Activated CD8-positive, alpha-beta T cell treated with anti-CD3 and anti-CD28 coated beads for 36 hours (primary cell): ENCODE results near the gene YPEL2. TPM values are rescaled to one million over a fixed set of nuclear protein-coding genes. Genes with fewer than 3 reads are reported as not detected.

Experiments
- ATAC-seq: fragments of 200-7000 bp; cut with Tn5 transposase; one replicate; pipeline ENCODE4 v1.10.0; 2021; ENCODE audit warnings: mild to moderate bottlenecking, moderate library complexity
- CTCF ChIA-PET: fragments of 350-600 bp; sonication (Branson Sonifier 250); formaldehyde crosslinking; loops from one replicate; lab custom pipeline; 2021; ENCODE audit warnings: antibody characterized with exemption; lab: Charles Lee
- POLR2A ChIA-PET: fragments of 350-600 bp; sonication (Branson Sonifier 250); formaldehyde crosslinking; loops from one replicate; lab custom pipeline; 2021; ENCODE audit warnings: antibody characterized with exemption; lab: Charles Lee
- DNase-seq: peaks from one replicate; pipeline ENCODE4 v3.0.0-alpha.2; 2020
- H3K27ac Mint-ChIP-seq: one replicate; pipeline ENCODE4 v1.8.0; 2021; ENCODE audit warnings: mild to moderate bottlenecking, mixed read lengths
- H3K27me3 Mint-ChIP-seq: one replicate; pipeline ENCODE4 v1.8.0; 2021; ENCODE audit warnings: mixed read lengths
- H3K36me3 Mint-ChIP-seq: one replicate; pipeline ENCODE4 v1.8.0; 2021; ENCODE audit warnings: low read depth, mixed read lengths
- H3K4me1 Mint-ChIP-seq: one replicate; pipeline ENCODE4 v1.8.0; 2021; ENCODE audit warnings: low read depth, mixed read lengths
- H3K4me3 Mint-ChIP-seq: one replicate; pipeline ENCODE4 v1.8.0; 2021; ENCODE audit warnings: mild to moderate bottlenecking, moderate library complexity, mixed read lengths
- H3K9me3 Mint-ChIP-seq: one replicate; pipeline ENCODE4 v1.8.0; 2021; ENCODE audit warnings: mixed read lengths
- intact Hi-C: fragments of 100-400 bp; cut with micrococcal nuclease; formaldehyde crosslinking; loops from one replicate; pipeline ENCODE4 v1.10.0; 2022
- total RNA-seq, 2 experiments: library from RNA; stranded (reverse); gene quantifications; one replicate each; pipeline ENCODE4 v1.2.3, GENCODE V29; 2021
- TF ChIP-seq, protein P1 (sequence below): fragments of 200-600 bp; IDR thresholded peaks from one replicate; pipeline ENCODE4 v1.8.0; 2022; ENCODE audit warnings: antibody characterized with exemption, mild to moderate bottlenecking

The YPEL2 gene
- total RNA-seq, 2 experiments from 2014 or later = 4.2 to 4.9 TPM

DNA sequence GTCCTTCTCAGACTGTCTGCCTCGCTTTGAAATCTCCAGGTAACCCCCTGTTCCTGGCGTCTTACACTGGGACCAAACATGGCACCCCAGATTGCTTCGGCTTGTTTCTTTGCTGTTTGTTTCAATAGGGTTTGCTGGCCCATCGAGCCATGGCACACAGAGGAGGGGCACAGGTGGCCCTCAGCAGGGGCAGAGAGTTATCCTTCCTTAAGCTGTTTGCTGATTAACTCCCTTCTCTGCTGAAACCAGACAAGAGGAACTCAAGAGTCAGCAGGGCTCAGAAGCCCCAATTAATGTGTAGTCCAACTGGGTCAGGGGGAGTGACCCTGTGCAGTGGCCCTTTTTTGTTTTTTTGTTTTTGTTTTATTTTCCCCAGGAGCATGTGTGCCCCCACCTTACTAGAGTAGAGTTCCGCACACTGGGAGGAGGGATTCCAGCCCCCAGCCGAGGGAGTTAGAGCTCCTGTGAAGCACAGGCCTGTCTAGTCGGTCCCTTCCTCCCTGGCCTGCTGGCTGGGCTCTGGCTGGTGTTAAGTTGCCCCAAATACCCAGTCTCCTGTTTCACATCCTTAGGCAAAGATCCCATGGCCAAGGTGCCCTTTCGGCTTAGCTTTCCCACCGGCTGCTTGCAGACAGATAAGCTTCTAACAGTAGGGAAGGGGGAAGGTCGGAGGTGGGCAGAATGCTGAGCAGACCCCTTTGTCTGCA is 39.3 kb downstream of the YPEL2 start:
- Mint-ChIP-seq H3K4me3 (no peak overlapping the region), H3K27ac (peak overlapping the region; percentile 91)
- intact Hi-C loops = loop anchor here (5.0 kb wide), 1 partner anchor 38 kb away; the partner anchor contains the start of gene YPEL2

DNA sequence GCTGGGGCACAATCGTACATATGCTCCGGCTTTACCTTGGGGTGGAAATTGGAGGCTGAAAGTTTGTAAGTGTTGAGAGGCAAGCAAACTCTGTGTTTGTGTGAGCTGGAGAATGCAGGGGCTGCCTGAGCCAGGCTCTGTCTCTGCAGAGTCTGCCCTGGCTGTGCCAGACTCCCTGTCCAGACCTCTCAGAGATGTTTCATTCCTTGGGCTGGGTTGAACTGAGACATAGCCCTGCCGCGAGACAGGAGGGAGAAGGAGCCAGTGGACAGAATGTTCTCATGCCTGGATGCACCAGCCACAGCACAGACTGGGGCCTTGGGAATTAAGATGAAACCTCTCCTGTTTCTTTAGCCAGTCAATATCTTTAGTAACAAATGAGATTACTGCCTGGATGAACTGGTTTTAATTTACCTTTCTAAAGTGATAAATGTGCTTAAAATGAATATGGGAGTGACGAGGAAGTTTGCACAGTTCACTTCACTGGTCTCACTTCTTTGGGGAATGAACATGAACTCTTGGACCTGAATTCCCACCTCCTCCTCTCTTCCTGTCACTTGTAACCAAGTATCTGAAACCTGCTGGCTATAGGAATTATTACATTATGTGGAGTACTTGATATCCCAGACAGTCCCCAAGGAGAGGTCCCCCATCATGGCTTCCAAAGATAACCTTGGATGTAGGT is 40.1 kb downstream of the YPEL2 start:
- ATAC-seq (no peak), DNase-seq (no peak)
- TF ChIP-seq, protein P1, sequence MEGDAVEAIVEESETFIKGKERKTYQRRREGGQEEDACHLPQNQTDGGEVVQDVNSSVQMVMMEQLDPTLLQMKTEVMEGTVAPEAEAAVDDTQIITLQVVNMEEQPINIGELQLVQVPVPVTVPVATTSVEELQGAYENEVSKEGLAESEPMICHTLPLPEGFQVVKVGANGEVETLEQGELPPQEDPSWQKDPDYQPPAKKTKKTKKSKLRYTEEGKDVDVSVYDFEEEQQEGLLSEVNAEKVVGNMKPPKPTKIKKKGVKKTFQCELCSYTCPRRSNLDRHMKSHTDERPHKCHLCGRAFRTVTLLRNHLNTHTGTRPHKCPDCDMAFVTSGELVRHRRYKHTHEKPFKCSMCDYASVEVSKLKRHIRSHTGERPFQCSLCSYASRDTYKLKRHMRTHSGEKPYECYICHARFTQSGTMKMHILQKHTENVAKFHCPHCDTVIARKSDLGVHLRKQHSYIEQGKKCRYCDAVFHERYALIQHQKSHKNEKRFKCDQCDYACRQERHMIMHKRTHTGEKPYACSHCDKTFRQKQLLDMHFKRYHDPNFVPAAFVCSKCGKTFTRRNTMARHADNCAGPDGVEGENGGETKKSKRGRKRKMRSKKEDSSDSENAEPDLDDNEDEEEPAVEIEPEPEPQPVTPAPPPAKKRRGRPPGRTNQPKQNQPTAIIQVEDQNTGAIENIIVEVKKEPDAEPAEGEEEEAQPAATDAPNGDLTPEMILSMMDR = no peak
- H3K4me3 Mint-ChIP-seq = no peak overlapping the region
- intact Hi-C loops = loop anchor here (5.0 kb wide), 1 partner anchor 39 kb away; the partner anchor contains the start of gene YPEL2
- H3K36me3 Mint-ChIP-seq = peaks cover 3% of the 10 kb centered on the region
- no peaks in the 10 kb centered on the region for H3K9me3 Mint-ChIP-seq
- H3K27me3 Mint-ChIP-seq = no peaks in the 10 kb centered on the region
- H3K27ac Mint-ChIP-seq = peak overlapping the region; percentile 91
- peaks cover 80% of the 10 kb centered on the region for H3K4me1 Mint-ChIP-seq
- POLR2A ChIA-PET = interaction anchor here (1.0 to 2.3 kb wide), 4 partner anchors 8 to 41 kb away, joined by 3 to 11 read pairs (median 5); partner anchors contain the start of gene YPEL2
- CTCF ChIA-PET = interaction anchor here (0.6 to 1.1 kb wide), 2 partner anchors 41 to 70 kb away, joined by 3 read pairs; no protein-coding TSS in a partner anchor

More for the DNA sequence above, 39.3 kb downstream of the YPEL2 start:
- TF ChIP-seq, protein P1 = no peak
- CTCF ChIA-PET = interaction anchor here (1.1 to 1.4 kb wide), 2 partner anchors 57 to 71 kb away, joined by 3 read pairs; no protein-coding TSS in a partner anchor
- H3K9me3 Mint-ChIP-seq = no peaks in the 10 kb centered on the region
- ATAC-seq (no peak), DNase-seq (no peak)
- peaks cover 80% of the 10 kb centered on the region for H3K4me1 Mint-ChIP-seq
- H3K27me3 Mint-ChIP-seq = no peaks in the 10 kb centered on the region
- peaks cover 3% of the 10 kb centered on the region for H3K36me3 Mint-ChIP-seq
- POLR2A ChIA-PET = interaction anchor here (1.0 to 1.4 kb wide), 3 partner anchors 9 to 40 kb away, joined by 3 to 6 read pairs (median 4); partner anchors contain the start of gene YPEL2

DNA sequence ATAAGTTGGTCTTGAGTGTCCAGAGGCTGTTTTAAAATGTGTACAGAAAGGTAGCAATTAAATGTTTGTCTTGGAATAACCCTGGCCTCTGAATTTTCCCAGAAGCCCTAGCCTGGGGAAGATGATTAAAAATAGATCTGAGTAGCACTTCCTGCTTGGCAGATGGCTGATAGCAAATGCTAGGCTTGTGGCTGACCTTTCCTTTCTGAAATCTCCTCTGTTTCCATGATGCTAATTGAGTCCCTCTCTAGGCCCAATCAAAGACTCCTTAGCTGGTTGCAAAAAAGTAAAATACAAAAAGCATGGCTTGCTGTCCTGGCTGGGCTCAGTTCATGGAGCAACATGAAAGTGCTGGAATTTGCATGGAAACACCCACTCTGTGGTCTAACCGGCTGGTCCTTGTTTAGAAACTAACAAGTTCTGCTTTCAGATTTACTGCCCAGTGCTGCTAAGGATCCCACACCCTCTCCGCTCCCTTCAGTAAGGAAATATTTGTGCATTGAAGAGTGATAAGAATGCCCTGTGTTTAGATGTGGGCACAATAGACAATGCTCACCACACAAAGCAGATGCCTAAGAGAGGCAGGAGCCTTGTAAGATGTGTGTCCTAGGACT is 40.8 kb downstream of the YPEL2 start:
- POLR2A ChIA-PET = interaction anchor here (2.3 kb wide), 1 partner anchor 10 kb away, joined by 11 read pairs; no protein-coding TSS in a partner anchor
- Mint-ChIP-seq H3K36me3 (peaks cover 3% of the 10 kb centered on the region), H3K9me3 (no peaks in the 10 kb centered on the region), H3K4me1 (peaks cover 73% of the 10 kb centered on the region), H3K4me3 (no peak overlapping the region), H3K27ac (peak overlapping the region; percentile 91), H3K27me3 (no peaks in the 10 kb centered on the region)
- intact Hi-C loops = loop anchor here (5.0 kb wide), 1 partner anchor 40 kb away; the partner anchor contains the start of gene YPEL2
- peak; percentile 18 for DNase-seq
- CTCF ChIA-PET = interaction anchor here (0.6 kb wide), 1 partner anchor 42 kb away, joined by 3 read pairs; no protein-coding TSS in a partner anchor
- ATAC-seq = peak; percentile 58
- TF ChIP-seq, protein P1 = no peak

GRCh38 chr17:59373882-59374495 is 42.5 kb downstream of the YPEL2 start:
- H3K9me3 Mint-ChIP-seq = no peaks in the 10 kb centered on the region
- TF ChIP-seq, protein P1 = no peak
- H3K4me3 Mint-ChIP-seq = peak overlapping the region; percentile 55
- ChIA-PET CTCF (interaction anchor here (1.2 to 2.2 kb wide), 3 partner anchors 41 to 54 kb away, joined by 4 to 7 read pairs (median 6); no protein-coding TSS in a partner anchor), POLR2A (interaction anchor here (0.7 to 2.3 kb wide), 4 partner anchors 9 to 346 kb away, joined by 3 to 11 read pairs (median 4); no protein-coding TSS in a partner anchor)
- peak overlapping the region; percentile 91 for H3K27ac Mint-ChIP-seq
- intact Hi-C loops = loop anchor here (5.0 kb wide), 1 partner anchor 42 kb away; the partner anchor contains the start of gene YPEL2
- ATAC-seq (peak; percentile 32), DNase-seq (no peak)
- peaks cover 61% of the 10 kb centered on the region for H3K4me1 Mint-ChIP-seq
- peaks cover 3% of the 10 kb centered on the region for H3K36me3 Mint-ChIP-seq
- H3K27me3 Mint-ChIP-seq = no peaks in the 10 kb centered on the region
